ENCODE data around the gene ZNF341.
"Not testable (repeated sequence)": the region's sequence is repeated elsewhere in the genome, so short reads cannot be mapped to it uniquely, and the experiment has no call there.

The ZNF341 gene

DNA sequence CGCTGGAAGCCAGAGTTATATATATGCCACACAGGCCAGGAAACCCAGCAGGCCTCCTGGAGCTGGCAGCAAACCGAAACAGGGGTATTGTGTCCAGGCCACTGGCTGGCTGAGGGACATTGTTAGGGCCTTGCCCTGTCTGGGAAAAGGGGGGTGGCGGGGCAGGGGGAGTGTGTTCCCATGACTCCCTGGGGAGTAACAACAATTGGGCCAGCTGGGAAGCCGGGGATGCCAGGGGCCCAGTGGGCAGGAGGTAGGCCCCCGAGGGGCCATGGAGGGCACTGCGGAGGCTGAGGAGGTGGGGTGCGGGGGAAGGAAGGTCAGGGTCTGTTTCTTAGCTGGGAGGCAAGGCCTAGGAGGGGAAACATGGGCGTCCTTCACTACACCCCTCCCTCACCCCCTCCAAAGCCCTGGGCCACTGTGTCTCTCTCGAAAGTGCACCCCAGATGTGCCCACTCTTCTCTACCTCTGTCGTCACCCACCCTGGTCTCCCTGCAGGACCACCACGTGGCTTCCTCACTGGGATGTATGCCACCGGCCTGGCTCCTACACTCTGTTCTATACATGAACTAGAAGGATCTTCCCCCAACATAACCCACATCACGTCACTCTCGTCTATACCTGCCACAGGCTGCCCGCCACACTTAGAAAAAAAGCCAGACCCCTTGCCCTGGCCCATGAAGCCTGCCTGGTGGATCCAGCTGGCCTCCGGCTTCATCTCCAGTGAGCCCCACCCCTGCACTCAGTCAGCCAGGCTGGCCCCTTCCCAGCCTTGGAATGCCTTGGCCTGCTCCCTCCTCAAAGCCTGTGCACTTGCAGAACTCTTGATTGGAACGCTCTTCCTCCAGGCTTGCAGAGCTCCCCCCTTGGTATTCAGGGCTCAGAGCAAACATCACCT is 37.8 kb upstream of the ZNF341 start:
- ChIA-PET CTCF (no interaction called here), POLR2A (no interaction called here)
- no peak for DNase-seq (ENCODE audit: extremely low spot score)
- no peak for TF ChIP-seq CTCF (IDR thresholded peaks at IDR 0.05; ENCODE audit: control extremely low read depth, extremely low read depth, low read depth, missing control alignments)

GRCh38 chr20:33694639-33695012 is 37.2 kb upstream of the ZNF341 start:
- no peak for TF ChIP-seq CTCF (IDR thresholded peaks at IDR 0.05; ENCODE audit: control extremely low read depth, extremely low read depth, low read depth, missing control alignments)
- POLR2A ChIA-PET, result no interaction called here
- no peak for DNase-seq (ENCODE audit: extremely low spot score)
- CTCF ChIA-PET, result interaction anchor here (1.9 kb wide), 1 partner anchor 14 kb away, joined by 3 read pairs; no protein-coding TSS in a partner anchor

- ChIA-PET CTCF (interaction anchor here (0.9 to 2.0 kb wide), 4 partner anchors 9 to 36 kb away, joined by 3 to 6 read pairs (median 3); no protein-coding TSS in a partner anchor), POLR2A (no interaction called here)
- no peak for TF ChIP-seq CTCF (IDR thresholded peaks at IDR 0.05; ENCODE audit: control extremely low read depth, extremely low read depth, low read depth, missing control alignments)
- no peak for DNase-seq (ENCODE audit: extremely low spot score)
Observed at GRCh38 chr20:33696448-33696847, 35.3 kb upstream of the ZNF341 start.

GRCh38 chr20:33697129-33697528 is 34.7 kb upstream of the ZNF341 start:
- CTCF ChIA-PET, result interaction anchor here (0.9 to 1.4 kb wide), 2 partner anchors 9 to 30 kb away, joined by 3 read pairs; no protein-coding TSS in a partner anchor
- no peak for DNase-seq (ENCODE audit: extremely low spot score)
- POLR2A ChIA-PET, result no interaction called here
- no peak for TF ChIP-seq CTCF (IDR thresholded peaks at IDR 0.05; ENCODE audit: control extremely low read depth, extremely low read depth, low read depth, missing control alignments)

DNA sequence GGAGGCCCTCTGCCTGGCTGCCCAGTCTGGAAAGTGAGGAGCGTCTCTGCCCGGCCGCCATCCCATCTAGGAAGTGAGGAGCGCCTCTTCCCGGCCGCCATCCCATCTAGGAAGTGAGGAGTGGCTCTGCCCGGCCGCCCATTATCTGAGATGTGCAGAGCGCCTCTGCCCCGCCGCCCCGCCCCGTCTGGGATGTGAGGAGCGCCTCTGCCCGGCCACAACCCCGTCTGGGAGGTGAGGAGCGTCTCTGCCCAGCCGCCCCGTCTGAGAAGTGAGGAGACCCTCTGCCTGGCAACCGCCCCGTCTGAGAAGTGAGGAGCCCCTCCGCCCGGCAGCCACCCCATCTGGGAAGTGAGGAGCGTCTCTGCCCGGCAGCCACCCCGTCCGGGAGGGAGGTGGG is 32.8 kb upstream of the ZNF341 start:
- DNase-seq (ENCODE audit: extremely low spot score); CTCF ChIA-PET; POLR2A ChIA-PET: not testable (repeated sequence)

DNA sequence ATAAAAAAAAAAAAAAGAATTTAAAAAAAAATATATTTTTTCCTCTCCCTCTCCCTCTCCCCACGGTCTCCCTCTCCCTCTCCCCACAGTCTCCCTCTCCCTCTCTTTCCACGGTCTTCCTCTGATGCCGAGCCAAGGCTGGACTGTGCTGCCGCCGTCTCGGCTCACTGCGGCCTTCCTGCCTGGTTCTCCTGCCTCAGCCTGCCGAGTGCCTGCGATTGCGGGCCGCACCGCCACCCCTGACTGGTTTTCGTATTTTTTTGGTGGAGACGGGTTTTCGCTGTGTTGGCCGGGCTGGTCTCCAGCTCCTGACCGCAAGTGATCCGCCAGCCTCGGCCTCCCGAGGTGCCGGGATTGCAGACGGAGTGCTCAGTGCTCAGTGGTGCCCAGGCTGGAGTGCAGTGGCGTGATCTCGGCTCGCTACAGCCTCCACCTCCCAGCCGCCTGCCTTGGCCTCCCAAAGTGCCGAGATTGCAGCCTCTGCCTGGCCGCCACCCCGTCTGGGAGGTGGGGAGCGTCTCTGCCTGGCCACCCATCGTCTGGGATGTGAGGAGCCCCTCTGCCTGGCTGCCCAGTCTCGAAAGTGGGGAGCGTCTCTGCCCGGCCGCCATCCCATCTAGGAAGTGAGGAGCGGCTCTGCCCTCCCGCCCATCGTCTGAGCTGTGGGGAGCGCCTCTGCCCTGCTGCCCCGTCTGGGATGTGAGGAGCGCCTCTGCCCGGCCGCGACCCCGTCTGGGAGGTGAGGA is 30.9 kb upstream of the ZNF341 start:
- DNase-seq (ENCODE audit: extremely low spot score); POLR2A ChIA-PET; CTCF ChIA-PET: not testable (repeated sequence)

DNA sequence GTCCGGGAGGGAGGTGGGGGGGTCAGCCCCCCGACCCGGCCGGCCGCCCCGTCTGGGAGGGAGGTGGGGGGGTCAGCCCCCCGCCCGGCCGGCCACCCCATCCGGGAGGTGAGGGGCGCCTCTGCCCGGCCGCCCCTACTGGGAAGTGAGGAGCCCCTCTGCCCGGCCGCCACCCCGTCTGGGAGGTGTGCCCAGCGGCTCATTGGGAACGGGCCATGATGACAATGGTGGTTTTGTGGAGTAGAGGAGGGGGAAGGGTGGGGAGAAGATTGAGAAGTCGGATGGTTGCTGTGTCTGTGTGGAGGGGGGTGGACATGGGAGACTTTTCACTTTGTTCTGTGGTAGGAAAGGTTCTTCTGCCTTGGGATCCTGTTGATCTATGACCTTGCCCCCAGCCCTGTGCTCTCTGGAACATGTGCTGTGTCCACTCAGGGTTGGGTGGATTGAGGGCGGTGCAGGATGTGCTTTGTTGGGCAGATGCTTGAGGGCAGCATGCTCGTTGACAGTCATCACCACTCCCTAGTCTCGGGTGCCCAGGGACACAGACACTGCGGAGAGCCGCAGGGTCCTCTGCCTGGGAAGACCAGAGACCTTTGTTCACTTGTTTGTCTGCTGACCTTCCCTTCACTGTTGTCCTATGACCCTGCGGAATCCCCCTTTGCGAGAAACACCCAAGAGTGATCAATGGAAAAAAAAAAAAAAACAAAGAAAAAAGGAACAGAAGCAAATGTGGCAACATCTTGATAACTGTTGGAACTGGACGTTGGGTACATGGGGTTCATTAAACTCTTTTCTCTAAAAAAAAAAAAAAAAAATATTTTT is 30.0 kb upstream of the ZNF341 start:
- no peak for TF ChIP-seq CTCF (IDR thresholded peaks at IDR 0.05; ENCODE audit: control extremely low read depth, extremely low read depth, low read depth, missing control alignments)
- no peak for DNase-seq (ENCODE audit: extremely low spot score)
- ChIA-PET POLR2A (no interaction called here), CTCF (no interaction called here)
